ENCODE measurements around the gene KDM4B. TPM values are rescaled to one million over a fixed set of nuclear protein-coding genes. Genes with fewer than 3 reads are reported as not detected.

KDM4B gene
- total and polyA plus RNA-seq, 4 donors, result 3.2 to 19.7 (median 12.9) TPM

DNA sequence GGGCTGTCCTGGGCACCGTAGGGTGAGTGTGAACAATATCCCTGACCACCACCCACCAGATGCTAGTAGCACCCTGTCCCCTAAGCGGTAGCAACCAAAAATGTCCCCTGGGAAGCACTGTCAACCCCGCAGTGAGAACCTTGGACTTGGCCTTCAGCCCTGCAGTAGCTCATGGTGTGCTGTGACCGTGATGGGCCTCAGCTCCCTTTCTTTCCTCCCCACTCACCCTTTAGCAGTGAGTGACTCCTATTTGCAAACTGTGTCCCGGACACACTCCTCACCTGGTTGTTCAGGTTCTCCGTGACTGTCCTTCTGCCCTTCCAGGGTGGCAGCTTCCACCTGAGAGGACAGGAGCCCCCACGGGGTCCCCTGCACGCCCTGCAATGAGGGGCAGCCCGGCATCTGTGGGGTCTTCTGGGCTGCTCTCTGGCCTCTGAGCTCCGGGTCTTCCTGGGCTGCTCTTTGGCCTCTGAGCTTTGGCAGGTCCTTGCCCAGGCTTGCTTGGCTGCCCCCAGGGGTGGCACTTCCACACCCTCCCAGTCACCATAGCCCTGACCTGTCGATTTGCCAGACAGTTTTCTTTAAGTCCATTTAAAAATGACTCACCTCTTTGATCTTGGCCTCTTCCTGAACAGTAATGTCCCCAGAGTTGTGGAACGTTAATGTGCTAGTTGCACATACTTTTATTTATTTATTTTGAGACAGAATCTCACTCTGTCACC, 3.8 kb downstream of the KDM4B start:
- no peak for DNase-seq (ENCODE audit: low spot score)
- no peak overlapping the region for H3K9ac ChIP-seq (ENCODE audit: low read depth in 1 of 2, low read length in 2 of 2)
- H3K9me3 ChIP-seq (ENCODE audit: control insufficient read depth in 4 of 4, low read length in 3 of 4), result no peaks in the 10 kb centered on the region
- peak overlapping the region; percentile 23 to 80 for H3K27ac ChIP-seq (ENCODE audit: low read depth in 1 of 2, low read length in 2 of 2)
- H3K36me3 ChIP-seq (ENCODE audit: control insufficient read depth in 4 of 4, insufficient read depth in 3 of 4, low read depth in 1 of 4, low read length in 3 of 4), result peaks cover 0 to 2% (median 0%) of the 10 kb centered on the region in 4 donors
- WGBS, result 49% methylated on average over 12 of the region's 12 CpGs
- no peaks in the 10 kb centered on the region for H3K27me3 ChIP-seq (ENCODE audit: control insufficient read depth in 4 of 4, insufficient read depth in 4 of 4, low read length in 3 of 4)
- no peak overlapping the region for H3K4me3 ChIP-seq (ENCODE audit: low read depth in 1 of 3, low read length in 3 of 3)
- peaks cover 16 to 70% (median 48%) of the 10 kb centered on the region in 4 donors for H3K4me1 ChIP-seq (ENCODE audit: control insufficient read depth in 4 of 4, insufficient read depth in 4 of 4, low read length in 3 of 4)
- TF ChIP-seq RXRA (IDR thresholded peaks at IDR 0.05) (peak in 1 of 2 donors; percentile 34), NR2F2 (IDR thresholded peaks at IDR 0.05) (no peak), TAF1 (conservative IDR thresholded peaks at IDR 0.05) (no peak), RAD21 (IDR thresholded peaks at IDR 0.05) (no peak), HNF4A (conservative IDR thresholded peaks at IDR 0.05) (peak; percentile 55 to 72), SP1 (IDR thresholded peaks at IDR 0.05) (peak; percentile 23), EGR1 (IDR thresholded peaks at IDR 0.05; ENCODE audit: low read depth in 2 of 2) (no peak), JUND (IDR thresholded peaks at IDR 0.05) (no peak), HNF4G (IDR thresholded peaks at IDR 0.05) (no peak), GABPA (IDR thresholded peaks at IDR 0.05 in 1 of 2, conservative IDR thresholded peaks at IDR 0.05 in 1 of 2) (no peak), FOXA2 (IDR thresholded peaks at IDR 0.05) (no peak)
- TF ChIP-seq, protein P1, sequence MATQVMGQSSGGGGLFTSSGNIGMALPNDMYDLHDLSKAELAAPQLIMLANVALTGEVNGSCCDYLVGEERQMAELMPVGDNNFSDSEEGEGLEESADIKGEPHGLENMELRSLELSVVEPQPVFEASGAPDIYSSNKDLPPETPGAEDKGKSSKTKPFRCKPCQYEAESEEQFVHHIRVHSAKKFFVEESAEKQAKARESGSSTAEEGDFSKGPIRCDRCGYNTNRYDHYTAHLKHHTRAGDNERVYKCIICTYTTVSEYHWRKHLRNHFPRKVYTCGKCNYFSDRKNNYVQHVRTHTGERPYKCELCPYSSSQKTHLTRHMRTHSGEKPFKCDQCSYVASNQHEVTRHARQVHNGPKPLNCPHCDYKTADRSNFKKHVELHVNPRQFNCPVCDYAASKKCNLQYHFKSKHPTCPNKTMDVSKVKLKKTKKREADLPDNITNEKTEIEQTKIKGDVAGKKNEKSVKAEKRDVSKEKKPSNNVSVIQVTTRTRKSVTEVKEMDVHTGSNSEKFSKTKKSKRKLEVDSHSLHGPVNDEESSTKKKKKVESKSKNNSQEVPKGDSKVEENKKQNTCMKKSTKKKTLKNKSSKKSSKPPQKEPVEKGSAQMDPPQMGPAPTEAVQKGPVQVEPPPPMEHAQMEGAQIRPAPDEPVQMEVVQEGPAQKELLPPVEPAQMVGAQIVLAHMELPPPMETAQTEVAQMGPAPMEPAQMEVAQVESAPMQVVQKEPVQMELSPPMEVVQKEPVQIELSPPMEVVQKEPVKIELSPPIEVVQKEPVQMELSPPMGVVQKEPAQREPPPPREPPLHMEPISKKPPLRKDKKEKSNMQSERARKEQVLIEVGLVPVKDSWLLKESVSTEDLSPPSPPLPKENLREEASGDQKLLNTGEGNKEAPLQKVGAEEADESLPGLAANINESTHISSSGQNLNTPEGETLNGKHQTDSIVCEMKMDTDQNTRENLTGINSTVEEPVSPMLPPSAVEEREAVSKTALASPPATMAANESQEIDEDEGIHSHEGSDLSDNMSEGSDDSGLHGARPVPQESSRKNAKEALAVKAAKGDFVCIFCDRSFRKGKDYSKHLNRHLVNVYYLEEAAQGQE (IDR thresholded peaks at IDR 0.05), result no peak
- TF ChIP-seq, protein P2, sequence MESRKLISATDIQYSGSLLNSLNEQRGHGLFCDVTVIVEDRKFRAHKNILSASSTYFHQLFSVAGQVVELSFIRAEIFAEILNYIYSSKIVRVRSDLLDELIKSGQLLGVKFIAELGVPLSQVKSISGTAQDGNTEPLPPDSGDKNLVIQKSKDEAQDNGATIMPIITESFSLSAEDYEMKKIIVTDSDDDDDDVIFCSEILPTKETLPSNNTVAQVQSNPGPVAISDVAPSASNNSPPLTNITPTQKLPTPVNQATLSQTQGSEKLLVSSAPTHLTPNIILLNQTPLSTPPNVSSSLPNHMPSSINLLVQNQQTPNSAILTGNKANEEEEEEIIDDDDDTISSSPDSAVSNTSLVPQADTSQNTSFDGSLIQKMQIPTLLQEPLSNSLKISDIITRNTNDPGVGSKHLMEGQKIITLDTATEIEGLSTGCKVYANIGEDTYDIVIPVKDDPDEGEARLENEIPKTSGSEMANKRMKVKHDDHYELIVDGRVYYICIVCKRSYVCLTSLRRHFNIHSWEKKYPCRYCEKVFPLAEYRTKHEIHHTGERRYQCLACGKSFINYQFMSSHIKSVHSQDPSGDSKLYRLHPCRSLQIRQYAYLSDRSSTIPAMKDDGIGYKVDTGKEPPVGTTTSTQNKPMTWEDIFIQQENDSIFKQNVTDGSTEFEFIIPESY (IDR thresholded peaks at IDR 0.05), result no peak
- TF ChIP-seq, protein P3, sequence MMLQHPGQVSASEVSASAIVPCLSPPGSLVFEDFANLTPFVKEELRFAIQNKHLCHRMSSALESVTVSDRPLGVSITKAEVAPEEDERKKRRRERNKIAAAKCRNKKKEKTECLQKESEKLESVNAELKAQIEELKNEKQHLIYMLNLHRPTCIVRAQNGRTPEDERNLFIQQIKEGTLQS (IDR thresholded peaks at IDR 0.05), result no peak
- TF ChIP-seq, protein P4, sequence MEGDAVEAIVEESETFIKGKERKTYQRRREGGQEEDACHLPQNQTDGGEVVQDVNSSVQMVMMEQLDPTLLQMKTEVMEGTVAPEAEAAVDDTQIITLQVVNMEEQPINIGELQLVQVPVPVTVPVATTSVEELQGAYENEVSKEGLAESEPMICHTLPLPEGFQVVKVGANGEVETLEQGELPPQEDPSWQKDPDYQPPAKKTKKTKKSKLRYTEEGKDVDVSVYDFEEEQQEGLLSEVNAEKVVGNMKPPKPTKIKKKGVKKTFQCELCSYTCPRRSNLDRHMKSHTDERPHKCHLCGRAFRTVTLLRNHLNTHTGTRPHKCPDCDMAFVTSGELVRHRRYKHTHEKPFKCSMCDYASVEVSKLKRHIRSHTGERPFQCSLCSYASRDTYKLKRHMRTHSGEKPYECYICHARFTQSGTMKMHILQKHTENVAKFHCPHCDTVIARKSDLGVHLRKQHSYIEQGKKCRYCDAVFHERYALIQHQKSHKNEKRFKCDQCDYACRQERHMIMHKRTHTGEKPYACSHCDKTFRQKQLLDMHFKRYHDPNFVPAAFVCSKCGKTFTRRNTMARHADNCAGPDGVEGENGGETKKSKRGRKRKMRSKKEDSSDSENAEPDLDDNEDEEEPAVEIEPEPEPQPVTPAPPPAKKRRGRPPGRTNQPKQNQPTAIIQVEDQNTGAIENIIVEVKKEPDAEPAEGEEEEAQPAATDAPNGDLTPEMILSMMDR (IDR thresholded peaks at IDR 0.05; ENCODE audit: low read depth, low read length, missing input control), result no peak
